Ishikawa (cell line): ENCODE measurements around the gene TRAF3IP1.

ENCODE experiments used
- CEBPB ChIP-seq: IDR thresholded peaks from 2 replicates; pipeline ENCODE4 v1.6.1; 2012
- EGR1 ChIP-seq: IDR thresholded peaks from 2 replicates; pipeline ENCODE4 v1.6.1; 2012
- MAX ChIP-seq: IDR thresholded peaks from 2 replicates; pipeline ENCODE4 v1.6.1; 2012

- TF ChIP-seq MAX: no peak
- no peak for TF ChIP-seq EGR1
- no peak for TF ChIP-seq CEBPB
Observed at GRCh38 chr2:238302751-238303150, 17.6 kb upstream of the TRAF3IP1 start.
